ENCODE results near the gene SLC6A8.

The SLC6A8 gene

GRCh38 chrX:153648358-153649177 is 39.2 kb upstream of the SLC6A8 start:
- no peak for DNase-seq

GRCh38 chrX:153649178-153649914 is 38.4 kb upstream of the SLC6A8 start:
- no peak for DNase-seq

GRCh38 chrX:153649915-153650782 is 37.6 kb upstream of the SLC6A8 start:
- DNase-seq = no peak

- DNase-seq = no peak
Observed at GRCh38 chrX:153650959-153651358, 36.8 kb upstream of the SLC6A8 start.

GRCh38 chrX:153651540-153652079 is 36.1 kb upstream of the SLC6A8 start:
- DNase-seq = no peak

- no peak for DNase-seq
Observed at GRCh38 chrX:153653556-153653955, 34.2 kb upstream of the SLC6A8 start.

GRCh38 chrX:153657161-153657560 is 30.6 kb upstream of the SLC6A8 start:
- no peak for DNase-seq

- DNase-seq = no peak
Observed at GRCh38 chrX:153659268-153659667, 28.5 kb upstream of the SLC6A8 start.

GRCh38 chrX:153662266-153662665 is 25.5 kb upstream of the SLC6A8 start:
- DNase-seq = no peak

GRCh38 chrX:153665726-153666306 is 21.9 kb upstream of the SLC6A8 start:
- no peak for DNase-seq

- no peak for DNase-seq
Observed at GRCh38 chrX:153667281-153667955, 20.3 kb upstream of the SLC6A8 start.

GRCh38 chrX:153667956-153668396 is 19.8 kb upstream of the SLC6A8 start:
- peak; percentile 82 for DNase-seq

- DNase-seq = no peak
Observed at GRCh38 chrX:153668423-153669173, 19.1 kb upstream of the SLC6A8 start.

GRCh38 chrX:153669174-153669890 is 18.4 kb upstream of the SLC6A8 start:
- no peak for DNase-seq

- no peak for DNase-seq
Observed at GRCh38 chrX:153669901-153670731, 17.6 kb upstream of the SLC6A8 start.

GRCh38 chrX:153670748-153671588 is 16.8 kb upstream of the SLC6A8 start:
- no peak for DNase-seq

- no peak for DNase-seq
Observed at GRCh38 chrX:153671589-153672530, 15.9 kb upstream of the SLC6A8 start.

Measured in left hindlimb (tissue), 1 donor.